Endothelial cell of umbilical vein (primary cell): ENCODE data around the gene CAMKMT.

Source experiments
- EZH2 ChIP-seq: IDR thresholded peaks from 2 replicates; pipeline ENCODE4 v1.6.1; 2012; ENCODE audit warnings: borderline replicate concordance, low read depth, mild to moderate bottlenecking, moderate library complexity, low read length, inconsistent platforms; ENCODE audit not compliant: severe bottlenecking
- GATA2 ChIP-seq: IDR thresholded peaks from 2 replicates; pipeline ENCODE4 v1.7.0; 2011; ENCODE audit warnings: low read depth, mild to moderate bottlenecking, moderate library complexity, mixed read lengths, low read length; ENCODE audit not compliant: insufficient read length, insufficient read depth
- JUN ChIP-seq: IDR thresholded peaks from 2 replicates; pipeline ENCODE4 v1.6.1; 2011; ENCODE audit warnings: borderline replicate concordance, low read depth; ENCODE audit not compliant: insufficient read length, insufficient read depth
- MYC ChIP-seq: IDR thresholded peaks from one replicate; pipeline ENCODE4 v1.6.1; 2011; ENCODE audit warnings: mild to moderate bottlenecking, low read depth, low read length
- POLR2A ChIP-seq: IDR thresholded peaks from 2 replicates; pipeline ENCODE4 v1.6.1; 2012; ENCODE audit warnings: low read depth, mild to moderate bottlenecking, control low read depth, low read length
- POLR2AphosphoS5 ChIP-seq: IDR thresholded peaks from 2 replicates; pipeline ENCODE4 v1.6.1; 2012; ENCODE audit warnings: low read depth, mild to moderate bottlenecking, control low read depth, low read length, moderate library complexity; ENCODE audit not compliant: insufficient read depth
- TF ChIP-seq, protein P1 (sequence below), 2 donors: IDR thresholded peaks; 1 replicate in 1 of 2; 2 replicates in 1 of 2; pipeline ENCODE4 v1.5.1; 2011; ENCODE audit warnings: low read length in 2 of 2, mild to moderate bottlenecking in 2 of 2, moderate library complexity in 2 of 2, control low read depth in 1 of 2, inconsistent platforms in 1 of 2, low read depth in 1 of 2; ENCODE audit not compliant: insufficient read depth in 1 of 2; ENCODE audit errors: extremely low read depth in 1 of 2
- TF ChIP-seq, protein P2 (sequence below): IDR thresholded peaks from 2 replicates; pipeline ENCODE4 v1.6.1; 2011; ENCODE audit not compliant: insufficient read depth, insufficient read length

DNA sequence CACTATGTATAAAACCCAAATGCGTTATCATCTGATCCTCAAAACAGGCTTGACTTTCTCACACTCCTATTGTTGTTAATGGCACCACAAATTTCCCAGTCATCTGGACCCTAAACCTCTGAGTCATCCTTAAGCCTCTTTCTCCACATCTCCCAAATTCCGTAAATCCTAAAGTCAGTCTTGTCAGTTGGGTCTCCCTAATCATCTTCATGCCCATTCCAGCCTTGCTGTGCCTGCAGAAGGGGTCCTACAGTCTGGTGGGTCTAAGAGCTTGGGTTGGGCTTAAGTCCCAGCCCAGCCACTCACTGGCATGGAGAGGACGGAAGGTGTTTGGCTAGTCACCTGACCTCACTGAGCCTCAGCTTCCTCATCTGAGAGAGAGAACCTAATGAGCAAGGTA is 314.6 kb downstream of the CAMKMT start:
- TF ChIP-seq JUN: no peak
- TF ChIP-seq POLR2A: no peak
- TF ChIP-seq, protein P1, sequence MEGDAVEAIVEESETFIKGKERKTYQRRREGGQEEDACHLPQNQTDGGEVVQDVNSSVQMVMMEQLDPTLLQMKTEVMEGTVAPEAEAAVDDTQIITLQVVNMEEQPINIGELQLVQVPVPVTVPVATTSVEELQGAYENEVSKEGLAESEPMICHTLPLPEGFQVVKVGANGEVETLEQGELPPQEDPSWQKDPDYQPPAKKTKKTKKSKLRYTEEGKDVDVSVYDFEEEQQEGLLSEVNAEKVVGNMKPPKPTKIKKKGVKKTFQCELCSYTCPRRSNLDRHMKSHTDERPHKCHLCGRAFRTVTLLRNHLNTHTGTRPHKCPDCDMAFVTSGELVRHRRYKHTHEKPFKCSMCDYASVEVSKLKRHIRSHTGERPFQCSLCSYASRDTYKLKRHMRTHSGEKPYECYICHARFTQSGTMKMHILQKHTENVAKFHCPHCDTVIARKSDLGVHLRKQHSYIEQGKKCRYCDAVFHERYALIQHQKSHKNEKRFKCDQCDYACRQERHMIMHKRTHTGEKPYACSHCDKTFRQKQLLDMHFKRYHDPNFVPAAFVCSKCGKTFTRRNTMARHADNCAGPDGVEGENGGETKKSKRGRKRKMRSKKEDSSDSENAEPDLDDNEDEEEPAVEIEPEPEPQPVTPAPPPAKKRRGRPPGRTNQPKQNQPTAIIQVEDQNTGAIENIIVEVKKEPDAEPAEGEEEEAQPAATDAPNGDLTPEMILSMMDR (IDR thresholded peaks at IDR 0.05; ENCODE audit: extremely low read depth in 1 of 2, insufficient read depth in 1 of 2, low read depth in 1 of 2, low read length in 2 of 2): no peak
- TF ChIP-seq, protein P2, sequence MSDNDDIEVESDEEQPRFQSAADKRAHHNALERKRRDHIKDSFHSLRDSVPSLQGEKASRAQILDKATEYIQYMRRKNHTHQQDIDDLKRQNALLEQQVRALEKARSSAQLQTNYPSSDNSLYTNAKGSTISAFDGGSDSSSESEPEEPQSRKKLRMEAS: no peak
- no peak for TF ChIP-seq POLR2AphosphoS5
- TF ChIP-seq EZH2: no peak
- no peak for TF ChIP-seq GATA2
- no peak for TF ChIP-seq MYC
